Fibroblast of skin of left quadriceps (primary cell): ENCODE data around the gene C1QTNF1.
"Not testable (repeated sequence)": the region's sequence is repeated elsewhere in the genome, so short reads cannot be mapped to it uniquely, and the experiment has no call there.

Experiments
- DNase-seq, 2 experiments: peaks; one replicate each; pipeline ENCODE4 v3.0.0-alpha.2; 2013; ENCODE audit warnings: low read depth in 2 of 2

Gene C1QTNF1

DNA sequence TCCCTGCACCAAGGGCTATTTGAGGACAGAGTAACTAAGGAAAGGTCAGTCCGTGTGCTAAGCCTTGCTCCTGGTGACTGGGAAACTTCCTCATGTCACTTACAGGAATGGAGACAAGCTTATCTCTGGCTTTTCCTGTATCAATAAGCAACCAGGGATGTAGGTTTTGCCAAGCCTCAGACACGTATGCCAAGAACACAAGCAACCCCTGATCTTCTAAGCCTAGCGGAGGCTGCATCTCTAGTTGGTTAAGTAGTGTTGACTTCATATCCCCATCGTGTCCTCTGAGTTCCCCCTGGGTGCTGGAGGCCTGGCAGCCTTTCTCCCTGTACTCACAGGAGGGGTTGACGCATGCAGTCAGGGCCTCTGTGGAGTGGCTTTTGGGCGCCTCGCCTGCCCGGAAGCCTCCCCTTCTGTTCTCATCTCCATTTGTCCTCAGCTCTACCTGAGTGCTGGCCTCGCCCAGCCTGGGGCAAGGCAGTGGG is 1.4 kb upstream of the C1QTNF1 start:
- no peak for DNase-seq

DNA sequence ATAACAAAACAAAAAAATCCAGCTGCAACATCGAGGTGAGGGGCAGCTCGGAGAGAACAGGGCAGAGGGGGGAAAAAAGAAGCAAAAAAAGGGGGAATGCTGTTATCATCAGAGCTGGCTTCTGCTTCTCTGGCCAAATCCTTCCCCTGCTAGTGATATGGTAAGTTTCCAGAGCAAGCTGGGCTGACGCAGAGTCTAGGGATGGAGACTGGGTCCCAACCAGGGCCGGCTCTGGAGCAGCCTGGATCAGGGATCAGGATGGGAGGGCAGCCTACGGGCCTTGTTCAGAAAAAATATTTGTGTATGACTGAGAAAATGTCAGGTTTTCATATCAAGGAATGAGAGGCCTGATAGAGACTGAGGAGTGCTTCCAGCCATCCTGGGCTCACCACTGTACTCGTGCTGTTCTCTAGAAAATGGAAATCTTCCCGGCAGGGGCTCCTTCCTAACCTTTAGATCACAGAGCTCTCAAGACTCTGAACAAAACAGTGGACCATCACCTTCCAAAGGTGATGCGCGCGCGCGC is 726 bp upstream of the C1QTNF1 start:
- DNase-seq, result no peak

DNA sequence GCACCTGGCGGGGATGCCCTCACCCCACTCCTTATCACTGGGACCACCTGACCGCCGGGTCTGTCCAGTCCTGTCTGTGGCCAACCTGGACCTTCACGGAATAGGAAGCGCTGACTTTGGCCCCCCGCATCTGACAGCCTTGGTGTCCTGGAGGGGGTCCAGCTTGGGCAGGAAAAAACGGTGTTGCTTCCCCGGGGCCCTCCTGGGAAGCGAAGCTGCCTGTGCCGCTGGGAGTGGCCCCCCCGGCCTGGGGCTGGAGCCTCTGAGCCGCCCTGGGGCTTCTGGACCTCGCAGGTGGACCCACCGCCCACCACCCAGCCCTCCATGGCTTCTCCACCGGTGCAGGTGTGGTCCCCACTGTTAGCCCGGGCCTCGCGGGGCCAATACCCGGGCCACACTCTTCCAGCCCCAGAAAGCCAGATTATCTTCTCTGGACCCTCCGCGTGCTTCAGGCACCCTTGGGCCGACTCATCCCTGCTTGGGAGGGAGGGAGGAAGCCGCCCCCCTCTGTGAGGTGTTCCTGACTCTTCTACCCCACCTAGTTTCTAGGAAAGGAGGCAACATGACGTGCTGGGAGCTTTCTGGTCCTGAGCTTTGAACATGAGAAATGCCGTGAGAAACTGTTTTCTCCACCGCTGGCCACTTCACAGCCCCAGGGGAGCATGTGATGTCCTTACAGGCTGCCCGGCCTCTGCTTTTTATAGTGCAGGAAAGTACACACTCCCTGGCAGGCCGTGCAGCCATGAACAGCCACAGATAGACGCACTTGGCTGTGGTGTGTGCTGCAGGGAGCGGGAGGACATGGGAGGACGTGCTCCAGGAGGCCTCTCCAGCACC is 1.1 kb downstream of the C1QTNF1 start:
- no peak for DNase-seq

- peak in 1 of 2 experiments; percentile 52 for DNase-seq
Measured at GRCh38 chr17:79026376-79027273, 2.7 kb downstream of the C1QTNF1 start.

- no peak for DNase-seq
Measured at GRCh38 chr17:79027274-79027924, 3.4 kb downstream of the C1QTNF1 start.

GRCh38 chr17:79027925-79028491 is 4.0 kb downstream of the C1QTNF1 start:
- no peak for DNase-seq

DNA sequence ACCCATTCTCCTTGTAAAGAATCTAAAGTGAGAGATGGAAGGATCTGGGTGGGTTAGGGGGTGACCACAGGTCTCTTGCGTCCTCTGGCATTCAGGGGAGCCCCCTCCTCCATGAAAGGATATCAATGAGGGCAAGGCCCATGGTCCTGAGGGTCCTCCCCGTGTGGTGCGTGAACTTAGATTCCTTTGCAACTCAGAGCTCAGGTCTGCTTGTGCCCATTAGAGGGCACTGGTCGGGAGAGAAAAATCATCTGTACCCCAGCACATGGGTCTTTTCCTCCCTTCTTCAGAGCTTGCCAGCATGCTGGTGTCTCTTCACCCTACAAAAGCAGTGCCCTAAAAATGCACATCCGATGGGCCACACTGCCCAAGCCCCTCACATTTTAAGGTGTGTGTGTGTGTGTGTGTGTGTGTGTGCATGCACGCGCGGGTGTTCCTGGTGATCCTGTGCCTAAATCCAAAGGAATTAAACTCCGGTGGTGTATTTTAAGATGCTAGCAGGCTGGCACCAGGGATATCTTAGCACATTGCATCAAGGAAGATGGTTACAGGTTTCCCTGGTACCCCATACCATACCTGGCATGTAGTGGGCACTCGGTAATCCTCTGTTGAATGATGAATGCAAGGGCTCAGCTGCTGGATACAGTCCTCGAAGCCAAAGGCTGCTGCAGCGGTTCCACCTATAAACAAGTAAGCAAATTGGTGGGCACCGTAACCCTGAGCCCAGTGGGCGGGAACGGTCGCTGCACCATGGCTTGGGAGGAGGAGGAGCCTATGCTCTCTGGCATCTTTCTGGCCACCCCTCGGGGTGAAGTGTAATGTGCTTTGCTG is 4.7 kb downstream of the C1QTNF1 start:
- DNase-seq, result no peak

DNA sequence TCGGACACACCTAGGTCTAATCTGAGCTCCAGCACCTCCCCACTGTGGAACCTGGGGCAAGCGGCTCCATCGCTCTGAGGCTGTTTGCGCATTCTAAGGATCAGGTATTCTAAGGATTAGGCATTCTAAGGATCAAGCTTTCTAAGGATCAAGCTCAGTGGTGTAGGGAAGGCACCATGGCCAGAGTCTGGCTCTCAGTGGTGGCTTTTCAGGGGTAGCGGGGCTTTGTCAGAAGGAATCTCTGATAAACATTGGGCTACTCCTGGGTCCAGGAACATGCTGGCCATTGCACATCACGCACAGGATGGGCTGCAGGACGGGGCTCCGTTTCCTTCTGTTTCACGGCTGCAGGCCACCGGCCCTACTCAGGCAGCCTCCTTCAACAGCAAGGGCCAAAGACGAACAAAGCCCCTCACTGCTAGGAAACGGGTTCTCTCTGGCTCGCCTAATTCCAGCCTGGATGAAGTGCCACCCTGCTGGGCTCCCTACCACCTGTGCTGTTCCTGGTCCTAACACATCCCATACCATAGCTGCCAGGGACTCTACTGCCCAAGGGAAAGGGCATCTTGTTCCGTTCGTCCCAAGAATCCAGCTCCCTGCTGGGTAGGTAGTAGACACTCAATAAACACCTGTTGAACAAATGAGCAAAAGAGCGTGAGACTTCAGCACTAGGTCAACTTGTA is 5.5 kb downstream of the C1QTNF1 start:
- DNase-seq, result no peak

DNA sequence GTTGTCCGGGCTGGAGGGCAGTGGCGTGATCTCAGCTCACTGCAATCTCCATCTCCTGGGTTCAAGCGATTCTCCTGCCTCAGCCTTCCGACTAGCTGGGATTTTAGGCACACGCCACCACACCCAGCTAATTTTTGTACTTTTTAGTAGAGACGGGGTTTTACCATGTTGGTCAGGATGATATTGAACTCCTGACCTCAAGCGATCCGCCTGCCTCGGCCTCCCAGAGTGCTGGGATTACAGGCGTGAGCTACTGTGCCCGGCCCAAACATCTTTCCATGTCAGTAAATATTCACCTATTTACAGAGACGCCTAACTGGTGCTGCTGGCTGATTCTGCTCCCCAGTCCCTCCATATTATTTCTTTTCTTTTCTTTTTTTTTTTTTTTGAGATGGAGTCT is 6.7 kb downstream of the C1QTNF1 start:
- DNase-seq, result not testable (repeated sequence)

DNA sequence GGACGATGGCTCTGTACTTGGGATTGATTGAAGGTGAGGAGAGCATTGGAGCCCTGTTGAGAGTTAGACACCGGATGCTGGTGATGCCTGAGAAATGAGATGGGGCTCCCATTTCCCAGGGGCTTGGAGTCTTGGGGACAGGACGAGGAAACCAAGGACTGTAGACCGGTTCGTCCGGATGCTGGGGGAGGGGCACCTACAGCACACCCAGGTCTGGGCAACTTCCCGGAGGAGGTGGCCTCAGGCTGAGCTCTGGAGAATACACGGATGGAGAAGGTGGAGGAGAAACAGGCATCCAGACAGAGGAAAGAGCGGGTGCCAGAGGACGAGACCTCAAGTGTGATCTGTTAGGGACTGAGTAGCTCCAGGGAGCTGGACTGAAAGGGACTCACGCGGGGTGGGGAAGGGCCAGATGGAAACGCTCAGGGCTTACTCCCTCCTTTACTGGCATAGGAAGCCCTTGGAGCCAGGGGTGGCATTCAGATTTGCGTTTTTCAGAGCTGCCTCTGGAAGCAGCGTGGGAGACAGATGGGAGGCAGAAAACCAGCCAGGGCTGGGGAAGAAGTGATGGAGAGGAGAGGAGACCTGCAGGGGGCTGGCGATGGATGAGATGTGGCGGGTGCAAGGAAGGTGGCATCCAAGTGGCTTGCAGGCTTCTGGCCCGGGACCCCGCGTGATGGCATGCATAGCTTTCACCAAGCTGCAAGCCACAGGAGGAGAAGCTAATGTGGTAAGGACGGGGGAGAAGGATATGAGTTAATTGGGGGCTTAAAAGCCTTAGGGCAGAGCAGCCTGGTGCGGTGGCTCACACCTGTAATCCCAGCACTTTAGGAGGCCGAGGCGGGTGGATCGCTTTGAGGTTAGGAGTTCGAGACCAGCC is 8.3 kb downstream of the C1QTNF1 start:
- DNase-seq, result no peak

GRCh38 chr17:79033046-79033616 is 9.2 kb downstream of the C1QTNF1 start:
- DNase-seq, result no peak

DNA sequence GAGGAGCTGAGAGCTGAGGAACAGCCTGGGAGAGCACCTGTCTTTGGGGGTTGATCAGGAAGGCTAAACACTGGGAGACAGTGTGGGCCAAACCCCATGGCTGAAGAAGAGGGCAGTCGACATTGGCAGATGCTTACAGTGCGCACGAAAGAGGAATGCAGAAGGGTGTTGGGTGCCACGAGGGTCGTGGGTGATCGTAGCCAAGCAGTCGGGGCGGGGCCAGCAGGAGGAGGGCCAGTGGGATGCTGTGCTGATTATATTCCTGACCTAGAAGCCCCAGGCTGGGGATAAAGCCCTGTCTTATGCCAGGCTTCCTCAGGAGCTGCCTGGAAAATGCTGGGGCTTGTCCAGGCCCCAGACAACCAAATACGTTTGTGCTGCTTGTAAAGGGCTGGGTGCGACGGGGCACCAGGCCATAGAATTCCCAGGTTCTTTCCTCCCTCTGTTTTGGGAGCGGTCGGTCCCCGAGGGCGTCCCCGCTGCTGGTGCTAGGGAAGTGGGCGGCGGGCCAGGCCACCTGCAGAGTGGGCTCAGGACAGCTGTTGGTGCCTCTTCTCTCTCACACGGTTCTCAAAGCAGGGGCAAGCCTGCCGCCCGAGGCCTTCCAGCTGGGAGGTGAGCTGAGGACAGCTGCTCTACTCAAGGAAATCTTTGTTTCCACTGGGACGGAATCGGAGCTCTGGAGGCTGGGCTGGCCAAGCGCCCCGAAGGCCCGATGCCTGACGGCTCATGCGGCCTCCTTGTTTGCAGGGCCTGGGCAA is 10.0 kb downstream of the C1QTNF1 start:
- DNase-seq, result no peak

GRCh38 chr17:79034931-79035485 is 11.0 kb downstream of the C1QTNF1 start:
- DNase-seq, result no peak

DNA sequence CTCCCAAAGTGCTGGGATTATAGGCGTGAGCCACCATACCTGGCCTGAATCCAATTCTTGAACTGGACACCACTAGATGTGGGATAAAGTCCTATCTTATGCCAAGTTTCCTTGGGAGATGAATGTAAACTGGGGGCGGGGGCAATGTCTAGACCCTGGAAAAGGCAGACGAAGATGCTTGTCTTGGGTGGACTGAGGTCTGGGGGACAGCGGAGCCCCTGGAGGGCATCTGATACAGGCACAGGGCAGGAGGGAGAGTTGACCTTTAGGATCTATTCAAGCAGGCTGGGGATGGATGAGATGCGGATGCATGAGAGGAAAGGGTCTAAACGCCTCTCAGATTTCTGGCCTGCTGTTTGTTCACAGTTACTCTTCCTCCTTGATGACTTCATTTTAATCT is 11.7 kb downstream of the C1QTNF1 start:
- no peak for DNase-seq

DNA sequence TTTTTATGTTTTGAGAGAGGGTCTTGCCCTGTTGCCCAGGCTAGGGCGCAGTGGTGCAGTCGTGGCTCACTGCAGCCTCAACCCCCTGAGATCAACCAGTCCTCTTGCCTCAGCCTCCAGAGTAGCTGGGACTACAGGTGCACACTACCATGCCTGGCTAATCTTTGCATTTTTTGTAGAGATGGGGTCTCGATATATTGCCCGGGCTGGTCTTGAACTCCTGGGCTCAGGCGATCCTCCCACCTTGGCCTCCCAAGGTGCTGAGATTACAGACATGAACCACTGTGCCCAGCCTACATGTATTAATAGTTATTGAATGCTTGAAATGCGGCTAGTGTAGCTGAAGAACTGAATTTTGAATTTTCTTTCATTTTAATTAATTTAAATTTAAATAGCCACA is 12.2 kb downstream of the C1QTNF1 start:
- no peak for DNase-seq

- peak; percentile 61 to 67 for DNase-seq
Measured at GRCh38 chr17:79036596-79036995, 12.6 kb downstream of the C1QTNF1 start.

- DNase-seq, result peak; percentile 81 to 84
Measured at GRCh38 chr17:79038545-79039135, 14.7 kb downstream of the C1QTNF1 start.
